Keratinocyte (primary cell): ENCODE measurements around the gene TPM2. TPM values are rescaled to one million over a fixed set of nuclear protein-coding genes. Genes with fewer than 3 reads are reported as not detected.

Source experiments
- DNase-seq: peaks from one replicate; pipeline ENCODE4 v3.0.0-alpha.2; 2011; ENCODE audit warnings: low read depth, missing footprints, low spot score
- FAIRE-seq: peaks from 2 replicates; lab custom pipeline; 2011; peaks lifted over from hg19 to GRCh38; lab: Jason Lieb, UNC
- H2AFZ ChIP-seq: 2 replicates; pipeline ENCODE4 v1.6.0; 2012; ENCODE audit warnings: low read length, control low read depth, inconsistent platforms; ENCODE audit not compliant: control insufficient read depth
- H3K27ac ChIP-seq: 2 replicates; pipeline ENCODE4 v1.5.1; 2011; ENCODE audit warnings: low read length; ENCODE audit not compliant: control insufficient read depth, insufficient read depth
- H3K27me3 ChIP-seq: 3 replicates; pipeline ENCODE4 v1.6.0; 2011; ENCODE audit warnings: low read length; ENCODE audit not compliant: control insufficient read depth, insufficient read depth; ENCODE audit errors: extremely low read depth
- H3K36me3 ChIP-seq, 2 experiments: 2 replicates in 1 of 2; 3 replicates in 1 of 2; pipeline ENCODE4 v1.5.1; 2011; ENCODE audit warnings: low read length in 2 of 2, mild to moderate bottlenecking in 1 of 2; ENCODE audit not compliant: control insufficient read depth in 2 of 2, insufficient read depth in 2 of 2; ENCODE audit errors: extremely low read depth in 1 of 2
- H3K4me1 ChIP-seq: 3 replicates; pipeline ENCODE4 v1.5.1; 2011; ENCODE audit warnings: low read length; ENCODE audit not compliant: control insufficient read depth, insufficient read depth; ENCODE audit errors: extremely low read depth
- H3K4me2 ChIP-seq: 3 replicates; pipeline ENCODE4 v1.6.0; 2011; ENCODE audit warnings: low read depth, low read length; ENCODE audit not compliant: control insufficient read depth, insufficient read depth; ENCODE audit errors: extremely low read depth
- H3K4me3 ChIP-seq, 3 experiments: fragments of 200-600 bp in 1 of 3; sonication (generic) in 1 of 3; 2 replicates in 2 of 3; 3 replicates in 1 of 3; pipeline ENCODE4 v1.5.1; 2011 to 2016; ENCODE audit warnings: low read length in 3 of 3, mild to moderate bottlenecking in 3 of 3, control low read depth in 2 of 3, inconsistent platforms in 1 of 3, low read depth in 1 of 3, mixed read lengths in 1 of 3, mixed run types in 1 of 3, moderate library complexity in 1 of 3; ENCODE audit not compliant: control insufficient read depth in 2 of 3, insufficient read depth in 2 of 3; ENCODE audit errors: extremely low read depth in 1 of 3
- H3K79me2 ChIP-seq: 2 replicates; pipeline ENCODE4 v1.6.0; 2012; ENCODE audit warnings: low read length; ENCODE audit not compliant: control insufficient read depth, insufficient read depth
- H3K9ac ChIP-seq: 3 replicates; pipeline ENCODE4 v1.6.0; 2011; ENCODE audit warnings: low read length; ENCODE audit not compliant: control insufficient read depth, insufficient read depth; ENCODE audit errors: extremely low read depth
- H3K9me1 ChIP-seq: 3 replicates; pipeline ENCODE4 v1.6.0; 2011; ENCODE audit warnings: low read length; ENCODE audit not compliant: control insufficient read depth, insufficient read depth; ENCODE audit errors: extremely low read depth
- H3K9me3 ChIP-seq: 2 replicates; pipeline ENCODE4 v1.5.1; 2012; ENCODE audit warnings: low read depth, low read length; ENCODE audit not compliant: control insufficient read depth
- H4K20me1 ChIP-seq: 3 replicates; pipeline ENCODE4 v1.6.0; 2011; ENCODE audit warnings: low read length; ENCODE audit not compliant: control insufficient read depth, insufficient read depth; ENCODE audit errors: extremely low read depth
- EZH2 ChIP-seq: IDR thresholded peaks from one replicate; pipeline ENCODE4 v1.6.1; 2012; ENCODE audit warnings: inconsistent platforms, mild to moderate bottlenecking, low read length, moderate library complexity
- dilution Hi-C: fragments of 300-500 bp; cut with MboI; formaldehyde crosslinking; loops from one replicate; pipeline ENCODE4 v1.7.0; 2020; ENCODE audit warnings: low sequenced_read_pairs; ENCODE audit not compliant: extremely low pct_ligation_motif_present
- polyA plus RNA-seq, 5 experiments: library from polyadenylated mRNA; depleted of rRNA in 3 of 5; stranded (reverse) in 3 of 5; stranded (forward) in 1 of 5; unstranded in 1 of 5; fragments of >200 nt; gene quantifications; 1 replicate in 1 of 5; 2 replicates in 3 of 5; 3 replicates in 1 of 5; pipeline versions ENCODE4 v1.2.1 to v1.2.3, GENCODE V29; 2011 to 2012; ENCODE audit warnings: missing spikeins in 2 of 5, low read depth in 1 of 5, low replicate concordance in 1 of 5
- TF ChIP-seq, protein P1 (sequence below), 3 experiments: IDR thresholded peaks in 1 of 3; conservative IDR thresholded peaks in 1 of 3; optimal IDR thresholded peaks in 1 of 3; 2 replicates in 2 of 3; 3 replicates in 1 of 3; pipeline versions ENCODE3 to v1.5.1; 2011; ENCODE audit warnings: low read length in 3 of 3, mild to moderate bottlenecking in 3 of 3, moderate library complexity in 2 of 3, control low read depth in 1 of 3, inconsistent platforms in 1 of 3; ENCODE audit not compliant: insufficient read depth in 2 of 3; ENCODE audit errors: extremely low read depth in 1 of 3

The TPM2 gene
- polyA plus RNA-seq, 1 donor (not counting 4 experiments of a cell fraction or from before 2014, with no cell fraction given): 53.1 TPM

DNA sequence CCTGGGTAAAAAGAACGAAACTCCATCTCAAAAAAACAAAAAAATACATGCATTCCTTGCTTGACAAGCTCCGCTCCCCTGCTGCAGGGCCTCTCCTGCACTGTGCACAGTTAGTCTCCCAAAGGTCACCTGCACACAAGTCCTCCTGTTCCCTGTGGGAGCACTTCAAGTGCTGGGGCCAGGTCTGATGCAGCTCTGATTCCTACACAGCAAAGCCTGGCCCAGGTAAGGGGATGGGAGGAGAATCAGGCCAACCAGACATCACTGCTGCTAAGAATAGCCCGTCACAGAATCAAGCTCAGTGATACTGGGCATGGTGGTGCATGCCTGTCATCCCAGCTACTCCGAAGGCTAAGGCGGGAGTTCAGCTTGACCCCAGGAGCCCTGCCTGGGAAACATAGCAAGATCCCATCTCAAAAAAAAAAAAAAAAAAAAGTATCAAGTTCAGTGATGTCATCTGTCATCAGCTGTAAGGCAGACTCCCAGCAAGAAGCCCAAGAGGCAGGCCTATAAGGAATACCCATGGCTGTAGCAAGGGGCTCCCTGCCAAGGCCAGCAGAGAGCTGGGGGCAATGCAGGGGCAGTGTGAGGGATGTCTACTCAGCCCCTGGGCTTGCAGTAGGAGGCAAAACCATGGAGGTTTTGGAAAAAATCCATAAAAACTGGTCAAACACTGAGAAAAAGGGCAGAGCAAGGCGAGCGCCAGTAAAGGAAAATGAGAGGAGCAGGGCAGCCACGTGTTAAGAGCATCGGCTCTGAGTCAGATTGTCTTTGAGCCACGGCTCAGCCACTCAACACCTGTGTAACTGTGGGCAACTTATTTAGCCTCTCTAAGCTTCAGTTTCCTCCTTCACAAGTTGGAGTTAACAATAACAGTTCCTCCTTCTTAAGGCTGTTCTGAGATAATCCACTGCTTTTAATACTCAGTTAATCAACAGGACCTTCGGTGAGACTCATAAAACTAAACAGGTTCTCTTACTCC, 3.2 kb downstream of the TPM2 start:
- Histone ChIP-seq H4K20me1 (no peaks in the 10 kb centered on the region), H3K79me2 (no peaks in the 10 kb centered on the region), H3K4me3 (no peak overlapping the region), H3K9me1 (no peaks in the 10 kb centered on the region), H2AFZ (no peak overlapping the region), H3K4me2 (no peak overlapping the region), H3K27me3 (no peaks in the 10 kb centered on the region), H3K9me3 (no peaks in the 10 kb centered on the region), H3K27ac (no peak overlapping the region), H3K4me1 (peaks cover 16% of the 10 kb centered on the region), H3K36me3 (peaks cover 4 to 6% of the 10 kb centered on the region in 2 experiments), H3K9ac (no peak overlapping the region)
- FAIRE-seq (no peak), DNase-seq (no peak)
- TF ChIP-seq, protein P1, sequence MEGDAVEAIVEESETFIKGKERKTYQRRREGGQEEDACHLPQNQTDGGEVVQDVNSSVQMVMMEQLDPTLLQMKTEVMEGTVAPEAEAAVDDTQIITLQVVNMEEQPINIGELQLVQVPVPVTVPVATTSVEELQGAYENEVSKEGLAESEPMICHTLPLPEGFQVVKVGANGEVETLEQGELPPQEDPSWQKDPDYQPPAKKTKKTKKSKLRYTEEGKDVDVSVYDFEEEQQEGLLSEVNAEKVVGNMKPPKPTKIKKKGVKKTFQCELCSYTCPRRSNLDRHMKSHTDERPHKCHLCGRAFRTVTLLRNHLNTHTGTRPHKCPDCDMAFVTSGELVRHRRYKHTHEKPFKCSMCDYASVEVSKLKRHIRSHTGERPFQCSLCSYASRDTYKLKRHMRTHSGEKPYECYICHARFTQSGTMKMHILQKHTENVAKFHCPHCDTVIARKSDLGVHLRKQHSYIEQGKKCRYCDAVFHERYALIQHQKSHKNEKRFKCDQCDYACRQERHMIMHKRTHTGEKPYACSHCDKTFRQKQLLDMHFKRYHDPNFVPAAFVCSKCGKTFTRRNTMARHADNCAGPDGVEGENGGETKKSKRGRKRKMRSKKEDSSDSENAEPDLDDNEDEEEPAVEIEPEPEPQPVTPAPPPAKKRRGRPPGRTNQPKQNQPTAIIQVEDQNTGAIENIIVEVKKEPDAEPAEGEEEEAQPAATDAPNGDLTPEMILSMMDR (optimal IDR thresholded peaks at IDR 0.05 in 1 of 3, IDR thresholded peaks at IDR 0.05 in 1 of 3, conservative IDR thresholded peaks at IDR 0.05 in 1 of 3; ENCODE audit: extremely low read depth in 1 of 3, insufficient read depth in 2 of 3, low read length in 3 of 3): no peak
- TF ChIP-seq EZH2: no peak
- dilution Hi-C loops: no loop called here

DNA sequence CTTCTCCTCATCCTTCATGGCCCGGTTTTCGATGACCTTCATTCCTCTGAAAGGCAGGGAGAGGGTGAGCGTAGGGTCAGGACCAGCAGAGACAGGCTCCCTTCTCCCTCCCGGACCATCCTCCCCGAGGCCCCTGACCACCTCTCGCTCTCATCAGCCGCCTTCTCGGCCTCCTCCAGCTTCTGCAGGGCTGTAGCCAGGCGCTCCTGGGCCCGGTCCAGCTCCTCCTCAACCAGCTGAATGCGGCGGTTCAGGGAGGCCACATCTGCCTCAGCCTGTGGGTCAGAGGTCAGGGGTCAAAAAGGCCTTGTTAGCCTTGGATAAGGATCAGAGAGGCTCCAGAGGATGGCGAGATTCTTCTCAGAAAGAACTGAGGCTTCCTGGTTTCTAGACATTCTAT, 4.2 kb downstream of the TPM2 start:
- Histone ChIP-seq H3K4me1 (peaks cover 16% of the 10 kb centered on the region), H3K9me3 (no peaks in the 10 kb centered on the region), H3K27ac (no peak overlapping the region), H3K79me2 (no peaks in the 10 kb centered on the region), H3K9ac (no peak overlapping the region), H3K36me3 (peaks cover 4 to 6% of the 10 kb centered on the region in 2 experiments), H4K20me1 (no peaks in the 10 kb centered on the region), H3K4me3 (no peak overlapping the region), H3K9me1 (no peaks in the 10 kb centered on the region), H2AFZ (no peak overlapping the region), H3K27me3 (no peaks in the 10 kb centered on the region), H3K4me2 (no peak overlapping the region)
- dilution Hi-C loops: no loop called here
- no peak for FAIRE-seq
- no peak for DNase-seq
- TF ChIP-seq EZH2: no peak
- TF ChIP-seq, protein P1 (optimal IDR thresholded peaks at IDR 0.05 in 1 of 3, IDR thresholded peaks at IDR 0.05 in 1 of 3, conservative IDR thresholded peaks at IDR 0.05 in 1 of 3; ENCODE audit: extremely low read depth in 1 of 3, insufficient read depth in 2 of 3, low read length in 3 of 3): no peak
